Right lobe of liver (tissue), 6 donors: ENCODE data around the gene SEBOX. TPM values are rescaled to one million over a fixed set of nuclear protein-coding genes. Genes with fewer than 3 reads are reported as not detected.
A peak's percentile ranks its signal among the peaks of the same experiment; 100 is the strongest.

Source experiments
- ATAC-seq, 4 donors: fragments of 200-7000 bp; cut with Tn5 transposase; one replicate each; pipeline ENCODE4 v1.9.1; 2020; ENCODE audit warnings: mild to moderate bottlenecking in 4 of 4, moderate library complexity in 4 of 4
- DNase-seq, 3 donors: peaks; one replicate each; pipeline ENCODE4 v3.0.0-alpha.2; 2020
- H3K27ac ChIP-seq, 3 donors: fragments of 200-600 bp; one replicate each; pipeline ENCODE4 v1.8.0; 2022
- H3K27me3 ChIP-seq, 2 donors: fragments of 200-600 bp; one replicate each; pipeline ENCODE4 v1.8.0; 2022
- H3K36me3 ChIP-seq, 4 donors: fragments of 200-600 bp; sonication (generic) in 1 of 4; one replicate each; pipeline versions ENCODE4 v1.5.1 to v1.8.0; 2017 to 2022; ENCODE audit warnings: control low read depth in 1 of 4
- H3K4me1 ChIP-seq, 4 donors: fragments of 200-600 bp; sonication (generic) in 1 of 4; one replicate each; pipeline versions ENCODE4 v1.5.1 to v1.8.0; 2017 to 2022; ENCODE audit warnings: control low read depth in 1 of 4
- H3K4me3 ChIP-seq, 3 donors: fragments of 200-600 bp; one replicate each; pipeline ENCODE4 v1.8.0; 2022
- H3K9me3 ChIP-seq, 4 donors: fragments of 200-600 bp; sonication (generic) in 1 of 4; one replicate each; pipeline versions ENCODE4 v1.5.1 to v1.8.0; 2017 to 2022; ENCODE audit warnings: control low read depth in 1 of 4
- POLR2A ChIP-seq: fragments of 450-650 bp; IDR thresholded peaks from one replicate; pipeline ENCODE4 v1.6.1; 2017; ENCODE audit warnings: antibody characterized with exemption, mild to moderate bottlenecking
- WGBS: methylation state at CpG from one replicate; pipeline ENCODE4 v1.1.6; 2018; ENCODE audit warnings: low coverage, low lambda C conversion rate; ENCODE audit not compliant: insufficient coverage; ENCODE audit errors: missing lambda C conversion rate; 5-methylcytosine and 5-hydroxymethylcytosine counted together
- intact Hi-C, 2 donors: fragments of 100-400 bp; cut with DNase I; formaldehyde crosslinking; loops; one replicate each; pipeline versions ENCODE4 v1.11.2 to v1.14.1; 2022
- total RNA-seq, 6 experiments: library from RNA; depleted of rRNA in 2 of 6; stranded (reverse); fragments of >200 nt in 2 of 6; fragmentation: NEBNext Ultra II Directional in 3 of 6; extraction: Animal tissue kit (Norgen Biotek cat#: 25700) in 3 of 6; gene quantifications; one replicate each; pipeline versions ENCODE4 v1.1.0 to v1.2.4, GENCODE V29; 2016 to 2023
- TF ChIP-seq, protein P1 (sequence below), 4 donors: fragments of 200-600 bp in 3 of 4; fragments of 450-650 bp in 1 of 4; IDR thresholded peaks; one replicate each; pipeline versions ENCODE4 v1.5.1 to v1.8.0; 2016 to 2022; ENCODE audit warnings: antibody characterized with exemption in 4 of 4, mild to moderate bottlenecking in 2 of 4
- donor health status: DM: no; HTN: yes; CAD: no.
- donor health status: DM: no; HTN: no; CAD: no.
- donor health status: DM: no; HTN: no; CAD: no.
- donor health status: DM: no; HTN: yes; CAD: no.
- donor health status: DM: no; HTN: yes; CAD: no.

The SEBOX gene
- total RNA-seq, 6 experiments from 2014 or later = not detected

DNA sequence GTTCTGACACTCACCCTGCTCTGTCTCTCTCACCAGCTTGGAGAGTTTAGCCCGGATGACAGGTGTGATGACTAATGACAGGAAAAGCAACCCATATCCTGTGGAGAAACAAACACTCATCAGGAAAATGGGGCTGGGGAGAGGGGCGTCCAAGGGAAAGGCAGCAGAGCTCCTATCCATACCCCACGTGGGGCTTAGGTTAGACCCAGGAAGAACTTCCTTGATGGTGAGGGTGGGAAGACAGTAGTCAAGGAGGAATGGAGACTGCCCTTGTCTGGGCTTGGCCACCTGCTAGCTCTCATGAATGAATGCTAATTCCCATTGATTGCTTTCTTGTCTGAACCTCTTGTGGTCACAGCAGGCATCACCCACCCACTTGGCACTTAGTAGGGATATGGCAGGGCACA lies 37.2 kb upstream of the SEBOX start:
- 20% methylated on average over 2 of the region's 3 CpGs for WGBS
- TF ChIP-seq, protein P1, sequence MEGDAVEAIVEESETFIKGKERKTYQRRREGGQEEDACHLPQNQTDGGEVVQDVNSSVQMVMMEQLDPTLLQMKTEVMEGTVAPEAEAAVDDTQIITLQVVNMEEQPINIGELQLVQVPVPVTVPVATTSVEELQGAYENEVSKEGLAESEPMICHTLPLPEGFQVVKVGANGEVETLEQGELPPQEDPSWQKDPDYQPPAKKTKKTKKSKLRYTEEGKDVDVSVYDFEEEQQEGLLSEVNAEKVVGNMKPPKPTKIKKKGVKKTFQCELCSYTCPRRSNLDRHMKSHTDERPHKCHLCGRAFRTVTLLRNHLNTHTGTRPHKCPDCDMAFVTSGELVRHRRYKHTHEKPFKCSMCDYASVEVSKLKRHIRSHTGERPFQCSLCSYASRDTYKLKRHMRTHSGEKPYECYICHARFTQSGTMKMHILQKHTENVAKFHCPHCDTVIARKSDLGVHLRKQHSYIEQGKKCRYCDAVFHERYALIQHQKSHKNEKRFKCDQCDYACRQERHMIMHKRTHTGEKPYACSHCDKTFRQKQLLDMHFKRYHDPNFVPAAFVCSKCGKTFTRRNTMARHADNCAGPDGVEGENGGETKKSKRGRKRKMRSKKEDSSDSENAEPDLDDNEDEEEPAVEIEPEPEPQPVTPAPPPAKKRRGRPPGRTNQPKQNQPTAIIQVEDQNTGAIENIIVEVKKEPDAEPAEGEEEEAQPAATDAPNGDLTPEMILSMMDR (IDR thresholded peaks at IDR 0.05) = no peak
- no peak for TF ChIP-seq POLR2A
- Histone ChIP-seq H3K27ac (no peak overlapping the region), H3K27me3 (no peaks in the 10 kb centered on the region), H3K9me3 (no peaks in the 10 kb centered on the region), H3K4me3 (no peak overlapping the region), H3K36me3 (peaks cover 0 to 44% (median 10%) of the 10 kb centered on the region in 4 donors), H3K4me1 (peaks cover 0 to 50% (median 21%) of the 10 kb centered on the region in 4 donors)
- no peak for ATAC-seq
- no peak for DNase-seq
- intact Hi-C loops = no loop called here

DNA sequence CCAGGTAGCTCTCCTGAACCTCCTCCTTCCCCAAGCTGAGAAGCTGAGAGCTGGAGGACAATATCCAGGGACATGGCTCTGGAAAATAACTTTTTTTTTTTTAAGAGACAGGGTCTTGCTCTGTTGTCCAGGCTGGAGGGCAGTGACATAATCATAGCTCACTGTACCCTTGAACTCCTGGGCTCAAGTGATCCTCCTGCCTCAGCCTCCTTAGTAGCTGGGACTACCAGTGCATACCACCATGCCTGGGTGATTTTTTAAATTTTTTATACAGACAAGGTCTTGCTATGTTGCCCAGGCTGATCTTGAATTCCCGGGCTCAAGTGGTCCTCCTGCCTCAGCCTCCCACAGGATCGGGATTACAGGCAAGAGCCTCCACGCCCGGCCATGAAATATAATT lies 34.8 kb upstream of the SEBOX start:
- intact Hi-C loops = no loop called here
- no peak overlapping the region for H3K27ac ChIP-seq
- DNase-seq (no peak), ATAC-seq (no peak)
- H3K27me3 ChIP-seq = no peaks in the 10 kb centered on the region
- peaks cover 0 to 51% (median 10%) of the 10 kb centered on the region in 4 donors for H3K36me3 ChIP-seq
- 63% methylated on average over 2 of the region's 4 CpGs for WGBS
- no peak overlapping the region for H3K4me3 ChIP-seq
- no peaks in the 10 kb centered on the region for H3K9me3 ChIP-seq
- no peak for TF ChIP-seq POLR2A
- TF ChIP-seq, protein P1 (IDR thresholded peaks at IDR 0.05) = no peak
- peaks cover 0 to 46% (median 18%) of the 10 kb centered on the region in 4 donors for H3K4me1 ChIP-seq

DNA sequence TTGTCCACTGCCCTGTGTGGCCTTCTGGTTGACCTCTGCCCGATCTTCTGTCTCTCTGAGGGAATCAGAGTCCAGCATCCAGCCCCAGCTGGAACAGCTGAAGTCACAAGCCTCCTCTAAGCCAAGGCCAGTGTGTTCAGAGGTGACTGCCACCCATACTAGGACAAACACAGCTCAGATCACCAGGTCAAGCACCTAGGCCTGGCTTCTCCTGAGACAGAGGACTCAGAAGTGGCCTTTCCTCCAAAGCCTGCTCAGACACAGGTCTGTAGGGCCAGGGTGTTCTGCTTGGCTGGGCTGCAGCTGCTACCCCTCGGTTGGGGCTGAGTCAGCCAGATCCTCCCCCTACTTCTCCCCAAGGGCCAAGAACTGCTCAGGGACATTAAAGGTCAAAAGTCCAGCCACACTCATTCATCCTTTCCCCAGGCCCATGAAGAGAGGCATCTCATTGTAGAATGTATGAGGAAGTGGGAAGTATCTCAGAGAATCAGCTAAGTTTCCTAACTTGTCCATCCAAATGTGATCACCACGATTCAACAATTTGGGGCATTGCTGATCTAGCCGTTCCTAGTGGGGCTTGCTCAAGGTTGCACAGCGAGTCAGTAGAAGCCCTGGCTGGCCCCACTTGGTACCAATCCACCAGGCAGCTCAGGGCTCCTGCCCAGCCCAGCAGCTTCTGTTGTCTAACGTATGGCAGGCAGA lies 33.4 kb upstream of the SEBOX start:
- Histone ChIP-seq H3K4me3 (no peak overlapping the region), H3K9me3 (no peaks in the 10 kb centered on the region), H3K27me3 (no peaks in the 10 kb centered on the region), H3K4me1 (peaks cover 0 to 32% (median 12%) of the 10 kb centered on the region in 4 donors), H3K27ac (peak overlapping the region in 2 of 3 donors; percentile 36 to 65), H3K36me3 (peaks cover 0 to 50% (median 10%) of the 10 kb centered on the region in 4 donors)
- DNase-seq = peak in 2 of 3 donors; percentile 81 to 82
- WGBS = 35% methylated on average over 5 of the region's 6 CpGs
- ATAC-seq = peak; percentile 74 to 82 (median 78)
- TF ChIP-seq POLR2A = no peak
- TF ChIP-seq, protein P1 (IDR thresholded peaks at IDR 0.05) = no peak
- intact Hi-C loops = no loop called here

DNA sequence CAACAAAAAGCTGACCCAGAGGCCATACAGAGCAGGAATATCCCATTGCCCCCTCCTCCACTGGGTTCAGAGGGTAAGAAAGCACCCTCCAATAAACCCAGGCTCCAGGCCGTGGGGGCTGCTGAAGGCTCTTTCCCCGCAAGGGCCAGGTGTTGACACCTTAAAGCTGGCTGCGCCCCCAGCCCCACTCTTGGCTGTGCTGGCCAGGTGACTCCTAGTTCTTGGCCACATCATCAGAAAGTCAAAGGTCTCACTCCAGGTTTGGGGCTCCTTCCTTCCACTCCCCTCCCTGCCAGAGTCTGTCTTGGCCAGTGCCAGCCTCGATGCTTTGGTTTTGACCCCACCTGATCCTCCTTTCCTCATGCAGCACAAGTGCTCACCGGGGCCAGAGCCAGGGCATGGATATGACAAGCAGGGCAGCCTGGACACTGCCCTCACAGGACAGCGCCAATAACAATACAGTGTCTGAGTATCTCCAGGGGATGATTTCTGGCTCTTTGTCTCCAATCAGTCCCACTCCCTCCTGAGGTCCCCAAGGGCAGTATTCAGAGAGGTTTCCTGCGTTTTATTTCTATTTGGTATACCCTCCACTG lies 32.8 kb upstream of the SEBOX start:
- intact Hi-C loops = no loop called here
- peak; percentile 26 to 70 (median 44) for ATAC-seq
- peaks cover 0 to 30% (median 12%) of the 10 kb centered on the region in 4 donors for H3K4me1 ChIP-seq

More for the DNA sequence above, 32.8 kb upstream of the SEBOX start:
- no peak overlapping the region for H3K4me3 ChIP-seq
- H3K36me3 ChIP-seq = peaks cover 0 to 44% (median 10%) of the 10 kb centered on the region in 4 donors
- peak in 1 of 3 donors; percentile 69 for DNase-seq
- H3K27ac ChIP-seq = peak overlapping the region; percentile 3 to 65 (median 23)
- no peaks in the 10 kb centered on the region for H3K9me3 ChIP-seq
- 49% methylated on average over 6 of the region's 7 CpGs for WGBS
- no peaks in the 10 kb centered on the region for H3K27me3 ChIP-seq
- no peak for TF ChIP-seq POLR2A
- TF ChIP-seq, protein P1 (IDR thresholded peaks at IDR 0.05) = no peak
